ENCODE data around the gene FAF1. TPM values are rescaled to one million over a fixed set of nuclear protein-coding genes. Genes with fewer than 3 reads are reported as not detected.

Gene FAF1
- total and polyA plus RNA-seq, 9 of the 15 experiments (the other 6 are each of a cell fraction or from before 2014, with no cell fraction given), result 48.7 to 225 (median 118) TPM

DNA sequence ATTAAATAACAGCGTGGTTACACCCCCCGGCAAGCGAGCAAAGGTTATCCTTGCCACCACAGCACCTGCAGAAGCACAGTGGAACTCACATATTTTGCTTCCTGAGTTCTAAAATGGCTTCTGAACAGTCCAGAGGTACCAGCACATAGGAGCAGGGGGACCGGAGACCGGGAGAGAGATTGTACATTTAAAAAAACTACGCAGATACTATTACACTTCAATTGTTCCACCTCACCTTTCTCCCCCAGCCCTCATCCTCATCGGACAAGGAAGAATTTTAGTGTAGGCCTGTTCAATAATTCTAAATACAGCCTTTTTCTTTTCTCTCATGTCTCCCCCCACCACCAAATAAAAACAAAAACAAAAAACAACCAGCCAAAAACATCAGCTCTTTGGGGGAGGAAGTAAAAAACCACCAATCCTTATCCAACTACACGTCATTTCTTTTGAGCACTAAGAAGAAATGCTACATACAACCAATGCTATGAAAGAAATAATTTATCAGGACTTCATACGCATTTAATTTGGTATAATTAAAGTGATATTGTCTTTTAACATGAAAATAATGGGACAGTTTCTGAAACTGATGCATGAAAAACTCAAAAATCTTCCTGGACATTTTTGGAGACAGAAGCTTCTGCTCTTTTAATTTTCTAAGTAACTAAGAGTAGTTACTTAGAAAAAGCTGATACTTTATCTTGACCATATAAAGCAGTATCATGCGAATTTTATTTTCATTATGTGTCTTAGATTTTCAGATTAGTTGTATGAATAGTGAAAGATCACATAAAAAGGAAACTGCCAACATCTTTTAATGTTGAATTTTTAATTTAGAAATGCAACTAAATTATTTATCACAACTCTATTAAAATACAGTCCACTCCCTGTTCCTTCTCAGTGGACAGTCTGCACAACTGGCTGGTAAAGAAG lies 19.1 kb upstream of the FAF1 start (continued):
- TF ChIP-seq PML (IDR thresholded peaks at IDR 0.05; ENCODE audit: low read length) (peak; percentile 36; the same call in 1 of the 2 replicates), THRB (CRISPR knock-in tag; conservative IDR thresholded peaks at IDR 0.05) (peak; percentile 79; the same call in 1 of the 2 replicates), NCOR1 (IDR thresholded peaks at IDR 0.05) (peak; percentile 25; the same call in 1 of the 2 replicates), ASH1L (IDR thresholded peaks at IDR 0.05; ENCODE audit: borderline replicate concordance, low read depth, partially characterized antibody) (peak; percentile 46), ZNF124 (CRISPR knock-in tag; IDR thresholded peaks at IDR 0.05) (no peak), MAFF (IDR thresholded peaks at IDR 0.05; ENCODE audit: low read length) (no peak), TCF15 (CRISPR knock-in tag; IDR thresholded peaks at IDR 0.05) (no peak), CREM (IDR thresholded peaks at IDR 0.05; ENCODE audit: low read depth) (peak; percentile 34; the same call in 1 of the 2 replicates), POLR2H (tag; IDR thresholded peaks at IDR 0.05; ENCODE audit: low read depth) (peak; percentile 70), ATF3 (IDR thresholded peaks at IDR 0.05) (peak; percentile 18; the same call in 1 of the 2 replicates), ATF3 (CRISPR knock-in tag; conservative IDR thresholded peaks at IDR 0.05) (no peak; the same call in 1 of the 2 replicates), TCF3 (CRISPR knock-in tag; IDR thresholded peaks at IDR 0.05) (no peak), SUPT5H (IDR thresholded peaks at IDR 0.05) (peak; percentile 36; the same call in 1 of the 2 replicates), SMARCA4 (IDR thresholded peaks at IDR 0.05) (peak; percentile 63), ZNF174 (CRISPR knock-in tag; IDR thresholded peaks at IDR 0.05) (no peak), PHTF2 (CRISPR knock-in tag; IDR thresholded peaks at IDR 0.05) (no peak), HDAC3 (IDR thresholded peaks at IDR 0.05; ENCODE audit: borderline replicate concordance, partially characterized antibody) (peak; percentile 15)

Data from K562 (cell line).